RWPE1 (cell line): ENCODE measurements around the gene DPT.

ENCODE experiments used
- CTCF ChIA-PET: fragments of 350-600 bp; sonication (Branson Sonifier 250); formaldehyde crosslinking; extraction: SDS; loops from one replicate; lab custom pipeline; 2021; lab: Yijun Ruan, JAX
- POLR2A ChIA-PET: fragments of 400-600 bp; formaldehyde crosslinking; extraction: SDS; loops from one replicate; lab custom pipeline; 2020; ENCODE audit warnings: antibody characterized with exemption; ENCODE audit not compliant: low non-redundant PET; lab: Yijun Ruan, JAX
- DNase-seq: peaks from one replicate; pipeline ENCODE4 v3.0.0; 2012; ENCODE audit warnings: low spot score
- H3K27ac ChIP-seq: fragments of 450-650 bp; 2 replicates; pipeline ENCODE4 v1.5.1; 2017
- TF ChIP-seq, protein P1 (sequence below): fragments of 450-650 bp; conservative IDR thresholded peaks from 2 replicates; pipeline ENCODE4 v1.5.1; 2017; ENCODE audit warnings: low read depth, mild to moderate bottlenecking

The DPT gene

DNA sequence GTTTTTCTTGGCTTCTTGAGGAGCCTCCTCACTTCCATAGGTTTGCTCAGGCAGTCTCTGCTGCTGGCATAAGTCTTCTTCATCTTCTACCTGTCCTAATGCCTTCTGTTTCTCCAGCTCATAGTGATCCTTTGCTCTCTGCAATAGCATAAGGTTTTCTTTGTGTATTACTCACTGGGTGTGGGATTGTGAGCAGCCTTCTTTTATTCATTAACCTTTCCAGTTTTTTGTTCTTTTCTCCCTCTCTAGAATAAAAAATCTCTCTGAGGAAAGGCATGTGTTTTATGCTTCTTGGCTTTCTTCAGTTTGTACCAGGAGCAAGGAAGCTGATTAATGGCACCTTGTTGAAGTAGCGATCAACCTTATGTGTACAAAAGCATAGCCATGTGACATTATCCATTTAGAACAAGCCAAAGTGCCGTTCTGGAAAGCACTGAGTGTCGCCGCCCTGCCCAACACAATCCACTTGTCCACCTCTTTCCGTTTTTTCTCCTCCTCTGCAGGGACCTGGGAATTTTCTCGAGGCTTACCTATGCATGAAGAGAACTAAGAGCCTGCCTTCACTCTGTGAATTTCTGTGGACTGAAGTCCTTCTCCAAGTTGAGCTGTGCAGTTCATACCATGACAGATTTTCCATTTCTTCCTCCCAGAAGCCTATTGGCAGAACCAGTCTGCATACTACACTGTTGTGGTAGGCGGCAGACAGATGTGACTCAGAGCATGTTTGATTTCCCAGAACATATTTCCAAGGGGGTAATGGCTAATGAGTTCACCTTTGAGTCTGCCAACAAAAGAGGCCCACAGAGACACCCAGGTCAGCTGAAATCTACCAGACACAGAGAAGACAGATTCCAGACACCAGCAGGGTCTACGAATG lies 39.0 kb downstream of the DPT start:
- POLR2A ChIA-PET: no interaction called here
- CTCF ChIA-PET: interaction anchor here (0.5 kb wide), 1 partner anchor 658 kb away, joined by 4 read pairs; no protein-coding TSS in a partner anchor
- TF ChIP-seq, protein P1, sequence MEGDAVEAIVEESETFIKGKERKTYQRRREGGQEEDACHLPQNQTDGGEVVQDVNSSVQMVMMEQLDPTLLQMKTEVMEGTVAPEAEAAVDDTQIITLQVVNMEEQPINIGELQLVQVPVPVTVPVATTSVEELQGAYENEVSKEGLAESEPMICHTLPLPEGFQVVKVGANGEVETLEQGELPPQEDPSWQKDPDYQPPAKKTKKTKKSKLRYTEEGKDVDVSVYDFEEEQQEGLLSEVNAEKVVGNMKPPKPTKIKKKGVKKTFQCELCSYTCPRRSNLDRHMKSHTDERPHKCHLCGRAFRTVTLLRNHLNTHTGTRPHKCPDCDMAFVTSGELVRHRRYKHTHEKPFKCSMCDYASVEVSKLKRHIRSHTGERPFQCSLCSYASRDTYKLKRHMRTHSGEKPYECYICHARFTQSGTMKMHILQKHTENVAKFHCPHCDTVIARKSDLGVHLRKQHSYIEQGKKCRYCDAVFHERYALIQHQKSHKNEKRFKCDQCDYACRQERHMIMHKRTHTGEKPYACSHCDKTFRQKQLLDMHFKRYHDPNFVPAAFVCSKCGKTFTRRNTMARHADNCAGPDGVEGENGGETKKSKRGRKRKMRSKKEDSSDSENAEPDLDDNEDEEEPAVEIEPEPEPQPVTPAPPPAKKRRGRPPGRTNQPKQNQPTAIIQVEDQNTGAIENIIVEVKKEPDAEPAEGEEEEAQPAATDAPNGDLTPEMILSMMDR: no peak
- no peak overlapping the region for H3K27ac ChIP-seq
- DNase-seq: peak; percentile 41

DNA sequence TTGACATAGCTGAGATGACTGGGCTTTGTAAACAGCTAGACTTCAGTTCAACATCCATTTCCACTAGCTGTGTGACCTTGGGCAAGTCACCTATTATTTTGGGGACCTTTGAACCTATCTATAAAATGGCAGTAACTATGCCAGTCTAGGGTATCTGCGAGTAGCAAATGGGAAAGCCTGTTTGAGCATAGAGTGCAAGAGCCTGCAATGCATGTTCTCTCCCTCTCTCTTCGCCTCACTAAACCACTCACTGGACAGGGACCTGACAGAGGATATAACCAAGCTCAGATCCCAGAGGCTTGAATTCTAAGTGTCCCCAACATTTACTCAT lies 39.7 kb downstream of the DPT start:
- DNase-seq: no peak
- POLR2A ChIA-PET: no interaction called here

DNA sequence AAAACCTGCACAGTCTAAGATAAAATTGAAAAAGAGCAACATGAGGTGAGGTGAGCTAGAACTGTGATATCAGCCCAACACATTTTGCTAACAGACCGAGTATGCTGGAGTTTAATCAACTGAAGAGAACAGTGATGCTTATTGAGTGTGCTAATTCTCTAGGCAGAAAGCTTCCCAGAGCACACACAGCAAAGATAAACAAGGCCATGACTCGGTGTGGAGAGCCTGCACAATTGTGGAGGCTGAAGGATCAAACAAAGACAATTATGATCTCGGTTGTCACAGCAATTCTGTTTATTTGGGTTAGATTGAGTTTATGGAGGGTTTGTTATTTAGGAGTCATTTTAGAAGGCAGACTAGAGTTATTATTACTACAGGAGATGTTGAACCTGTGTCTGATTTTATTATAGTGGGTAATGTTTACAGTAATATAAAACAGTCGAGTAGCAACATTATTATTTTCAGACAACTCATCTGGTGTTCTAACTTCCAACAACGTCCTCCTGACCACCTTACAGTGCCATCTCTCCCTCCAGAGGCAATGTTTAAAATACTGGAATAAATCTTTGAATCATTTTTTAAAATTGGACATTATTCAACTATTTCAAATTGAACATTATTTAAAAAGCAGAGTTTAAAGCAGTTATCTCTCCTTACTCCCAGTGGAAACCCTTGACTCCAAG lies 40.2 kb downstream of the DPT start:
- no peak overlapping the region for H3K27ac ChIP-seq
- ChIA-PET CTCF (no interaction called here), POLR2A (no interaction called here)
- TF ChIP-seq, protein P1: no peak
- no peak for DNase-seq

More for the DNA sequence above, 39.7 kb downstream of the DPT start:
- CTCF ChIA-PET: interaction anchor here (0.5 kb wide), 1 partner anchor 659 kb away, joined by 4 read pairs; no protein-coding TSS in a partner anchor
- H3K27ac ChIP-seq: no peak overlapping the region
- TF ChIP-seq, protein P1: no peak

DNA sequence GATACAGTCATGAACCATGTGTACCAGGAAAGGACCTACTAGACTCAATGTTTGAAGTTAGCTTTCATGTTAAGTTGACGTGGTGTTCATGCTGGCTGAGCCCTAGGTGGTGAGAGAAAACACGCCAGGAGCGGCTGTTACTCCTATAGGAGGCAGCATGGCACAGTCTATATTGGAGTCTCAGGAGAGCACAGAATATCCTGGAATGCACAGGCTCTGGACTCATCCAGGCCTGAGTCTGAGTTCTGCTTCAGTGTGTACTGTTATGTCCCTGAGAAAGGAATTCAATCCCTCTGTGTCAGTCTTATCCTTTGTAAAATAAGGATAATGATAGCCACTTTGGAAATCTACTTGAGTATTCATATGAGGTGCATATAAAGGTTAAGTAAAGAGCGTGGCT lies 41.2 kb downstream of the DPT start:
- POLR2A ChIA-PET: no interaction called here
- CTCF ChIA-PET: no interaction called here
- no peak for DNase-seq
- TF ChIP-seq, protein P1: no peak
- H3K27ac ChIP-seq: no peak overlapping the region

DNA sequence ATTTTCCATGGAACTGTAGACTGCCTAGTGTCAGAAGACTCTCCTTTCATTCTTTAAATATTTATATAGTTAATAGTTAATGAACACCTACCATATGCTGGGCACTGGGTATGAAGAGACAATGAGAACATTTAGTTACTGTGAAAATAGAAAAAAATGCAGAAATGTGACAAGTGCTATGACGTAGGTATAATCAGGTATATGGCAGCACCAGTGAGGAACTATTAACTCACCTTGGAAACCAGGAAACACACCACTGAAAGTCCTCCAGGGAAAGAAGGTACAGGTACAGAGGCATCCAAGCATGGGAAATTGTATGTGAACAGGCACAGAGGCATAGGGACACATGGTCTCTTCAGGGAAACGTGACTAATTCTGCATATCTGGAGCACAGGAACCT lies 42.3 kb downstream of the DPT start:
- no peak overlapping the region for H3K27ac ChIP-seq
- ChIA-PET CTCF (no interaction called here), POLR2A (no interaction called here)
- DNase-seq: no peak
- TF ChIP-seq, protein P1: no peak

DNA sequence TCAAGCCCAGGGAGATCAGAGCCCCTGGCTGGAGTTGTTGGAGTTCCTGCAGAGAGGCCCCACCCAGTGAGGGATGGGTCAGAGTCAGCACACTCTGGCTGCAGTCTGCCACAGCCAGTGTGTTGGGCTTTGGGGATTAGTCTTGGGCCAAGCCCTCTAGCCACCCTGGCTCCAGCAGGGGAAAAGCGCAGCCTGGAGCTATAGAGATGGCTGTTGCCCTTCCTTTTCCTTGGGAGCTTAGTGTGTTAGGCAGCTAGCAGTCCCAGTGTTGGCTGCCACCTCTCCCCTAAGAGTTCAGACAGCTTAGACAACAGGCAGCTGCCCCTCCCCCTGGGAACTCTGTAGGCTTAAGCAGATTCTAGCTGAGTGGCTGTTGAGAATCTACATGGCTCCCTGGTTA lies 45.1 kb downstream of the DPT start:
- no peak for DNase-seq
- ChIA-PET CTCF (no interaction called here), POLR2A (no interaction called here)
- TF ChIP-seq, protein P1: no peak
- H3K27ac ChIP-seq: no peak overlapping the region
